Mesenchymal stem cell (in vitro differentiated cells and primary cell): Measurements from ENCODE around the gene RFX2. TPM values are rescaled to one million over a fixed set of nuclear protein-coding genes. Genes with fewer than 3 reads are reported as not detected.

ENCODE experiments used
- DNase-seq: peaks from one replicate; pipeline ENCODE4 v3.0.0-alpha.2; 2013
- H2AFZ ChIP-seq: one replicate; pipeline ENCODE4 v1.6.1; 2013; ENCODE audit warnings: low read depth, mild to moderate bottlenecking, control low read depth, inconsistent platforms, low read length, moderate library complexity
- H2AK5ac ChIP-seq: 2 replicates; pipeline ENCODE4 v1.6.1; 2013; ENCODE audit warnings: low read length, moderate library complexity, mild to moderate bottlenecking, inconsistent platforms; ENCODE audit not compliant: severe bottlenecking
- H2BK120ac ChIP-seq: one replicate; pipeline ENCODE4 v1.6.1; 2013; ENCODE audit warnings: low read depth, mild to moderate bottlenecking, inconsistent platforms, low read length, moderate library complexity
- H2BK12ac ChIP-seq, 2 experiments: one replicate each; pipeline ENCODE4 v1.6.1; 2013; ENCODE audit warnings: inconsistent platforms in 2 of 2, low read length in 2 of 2, mild to moderate bottlenecking in 2 of 2, moderate library complexity in 2 of 2, control low read depth in 1 of 2
- H2BK15ac ChIP-seq: one replicate; pipeline ENCODE4 v1.6.1; 2013; ENCODE audit warnings: mild to moderate bottlenecking, low read depth, inconsistent platforms; ENCODE audit not compliant: poor library complexity, severe bottlenecking
- H2BK5ac ChIP-seq: 2 replicates; pipeline ENCODE4 v1.6.1; 2013; ENCODE audit warnings: low read depth, mild to moderate bottlenecking, low read length, control low read depth, inconsistent platforms; ENCODE audit not compliant: poor library complexity, severe bottlenecking
- H3K14ac ChIP-seq, 2 experiments: one replicate each; pipeline ENCODE4 v1.6.1; 2013; ENCODE audit warnings: inconsistent platforms in 2 of 2, low read length in 2 of 2, control low read depth in 1 of 2, mild to moderate bottlenecking in 1 of 2, moderate library complexity in 1 of 2
- H3K18ac ChIP-seq, 2 experiments: one replicate each; pipeline ENCODE4 v1.6.1; 2013; ENCODE audit warnings: inconsistent platforms in 2 of 2, low read length in 2 of 2, control low read depth in 1 of 2, low read depth in 1 of 2, mild to moderate bottlenecking in 1 of 2
- H3K23ac ChIP-seq, 2 experiments: one replicate each; pipeline ENCODE4 v1.6.1; 2013; ENCODE audit warnings: inconsistent platforms in 2 of 2, low read length in 2 of 2, mild to moderate bottlenecking in 2 of 2, moderate library complexity in 2 of 2, control low read depth in 1 of 2
- H3K27ac ChIP-seq: 2 replicates; pipeline ENCODE4 v1.5.1; 2013; ENCODE audit warnings: mild to moderate bottlenecking, moderate library complexity, low read length, control low read depth, inconsistent platforms; ENCODE audit not compliant: poor library complexity, severe bottlenecking
- H3K27me3 ChIP-seq, 2 experiments: 2 replicates each; pipeline versions ENCODE4 v1.6.1 to v1.7.0; 2013; ENCODE audit warnings: low read length in 2 of 2, mild to moderate bottlenecking in 2 of 2, moderate library complexity in 2 of 2, control low read depth in 1 of 2, inconsistent platforms in 1 of 2; ENCODE audit not compliant: control insufficient read depth in 1 of 2, insufficient read depth in 1 of 2
- H3K36me3 ChIP-seq, 2 experiments: 2 replicates each; pipeline versions ENCODE4 v1.6.1 to v1.7.0; 2013; ENCODE audit warnings: low read length in 2 of 2, control low read depth in 1 of 2, inconsistent platforms in 1 of 2, low read depth in 1 of 2, mild to moderate bottlenecking in 1 of 2; ENCODE audit not compliant: insufficient read depth in 2 of 2, control insufficient read depth in 1 of 2
- H3K4ac ChIP-seq, 2 experiments: one replicate each; pipeline ENCODE4 v1.6.1; 2013; ENCODE audit warnings: inconsistent platforms in 2 of 2, low read length in 2 of 2, mild to moderate bottlenecking in 2 of 2, moderate library complexity in 2 of 2, control low read depth in 1 of 2, low read depth in 1 of 2
- H3K4me1 ChIP-seq: 2 replicates; pipeline ENCODE4 v1.6.1; 2013; ENCODE audit warnings: low read depth, low read length, control low read depth; ENCODE audit not compliant: control insufficient read depth, insufficient read depth
- H3K4me2 ChIP-seq: 2 replicates; pipeline ENCODE4 v1.6.1; 2013; ENCODE audit warnings: low read length, mild to moderate bottlenecking, inconsistent platforms; ENCODE audit not compliant: poor library complexity, severe bottlenecking
- H3K4me3 ChIP-seq, 2 experiments: 2 replicates each; pipeline versions ENCODE4 v1.5.1 to v1.7.0; 2013; ENCODE audit warnings: low read length in 2 of 2, mild to moderate bottlenecking in 2 of 2, control low read depth in 1 of 2, low read depth in 1 of 2; ENCODE audit not compliant: insufficient read depth in 1 of 2
- H3K79me1 ChIP-seq: replicated peaks from 2 replicates; pipeline ENCODE4 v1.6.1; 2013; ENCODE audit warnings: mild to moderate bottlenecking, control low read depth, low read length, inconsistent platforms; ENCODE audit not compliant: poor library complexity, severe bottlenecking
- H3K9ac ChIP-seq: 2 replicates; pipeline ENCODE4 v1.7.0; 2013; ENCODE audit warnings: mild to moderate bottlenecking, low read length, moderate library complexity
- H3K9me3 ChIP-seq: 2 replicates; pipeline ENCODE4 v1.7.0; 2013; ENCODE audit warnings: mild to moderate bottlenecking, low read length; ENCODE audit not compliant: control insufficient read depth
- H4K8ac ChIP-seq: one replicate; pipeline ENCODE4 v1.6.1; 2013; ENCODE audit warnings: inconsistent platforms, mild to moderate bottlenecking, low read length, moderate library complexity
- H4K91ac ChIP-seq: one replicate; pipeline ENCODE4 v1.6.1; 2013; ENCODE audit warnings: mild to moderate bottlenecking, low read length, inconsistent platforms
- WGBS: methylation state at CpG from one replicate; pipeline ENCODE4 v1.1.7; 2013; ENCODE audit warnings: mixed read lengths; 5-methylcytosine and 5-hydroxymethylcytosine counted together
- polyA plus RNA-seq, 2 experiments: library from polyadenylated mRNA; stranded (reverse); fragments of 200-250 nt; gene quantifications; one replicate each; pipeline ENCODE4 v1.2.3, GENCODE V29; 2013

Gene RFX2
- polyA plus RNA-seq (2013, experiment 1 of 2): 3.2 TPM
- 2.9 TPM for polyA plus RNA-seq (2013, experiment 2 of 2)

GRCh38 chr19:6110360-6110977 is at the start of gene RFX2:
Gene RFX2, minus strand, starts transcription at chr19:6110500. Its CDS starts 63,004 bp downstream, at chr19:6047496.
- Histone ChIP-seq H2BK5ac (no peak within 1 kb of the TSS), H2AK5ac (no peak within 1 kb of the TSS), H3K9ac (peak within 1 kb of the TSS; percentile 100), H3K4me3 (peak within 1 kb of the TSS; percentile 75 to 93), H3K23ac (no peak within 1 kb of the TSS), H4K91ac (no peak within 1 kb of the TSS), H3K36me3 (peaks cover 0 to 1% of the 10 kb centered on the region in 2 experiments), H3K4me2 (peak within 1 kb of the TSS; percentile 100), H3K27me3 (no peaks in the 10 kb centered on the region), H3K9me3 (no peaks in the 10 kb centered on the region), H3K18ac (peak within 1 kb of the TSS; percentile 54 to 66), H3K4ac (no peak within 1 kb of the TSS), H2AFZ (peak within 1 kb of the TSS; percentile 42), H4K8ac (no peak within 1 kb of the TSS), H2BK12ac (no peak within 1 kb of the TSS), H3K4me1 (peaks cover 11% of the 10 kb centered on the region), H3K79me1 (peaks cover 3% of the 10 kb centered on the region), H2BK120ac (peak within 1 kb of the TSS; percentile 73), H3K14ac (no peak within 1 kb of the TSS), H3K27ac (no peak within 1 kb of the TSS), H2BK15ac (no peak within 1 kb of the TSS)
- peak; percentile 99 for DNase-seq
- WGBS: under 1% methylated on average over 71 of the region's 75 CpGs

DNA sequence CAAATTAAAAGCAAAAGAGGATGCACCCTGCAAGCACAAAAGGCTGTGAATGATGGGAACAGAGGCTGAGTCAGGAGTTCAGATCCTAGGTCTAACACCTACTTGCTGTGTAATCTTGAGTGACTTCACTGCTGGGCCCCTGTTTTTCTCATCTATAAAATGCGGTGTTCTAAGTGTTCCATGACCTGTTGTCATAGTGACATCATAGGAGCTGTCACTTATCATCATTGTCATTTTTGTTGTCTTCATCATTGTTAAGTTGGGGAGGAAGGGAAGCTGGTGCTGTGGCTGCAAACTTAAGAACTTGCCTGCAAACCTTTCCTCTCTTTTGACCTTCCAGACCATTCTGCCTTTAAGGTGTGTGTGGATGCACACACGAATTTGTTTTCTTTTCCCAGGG is 45.7 kb upstream of the RFX2 start:
- no peak overlapping the region for H2AK5ac ChIP-seq
- H3K79me1 ChIP-seq: no peaks in the 10 kb centered on the region
- peaks cover 19% of the 10 kb centered on the region for H3K9me3 ChIP-seq
- no peak overlapping the region for H4K91ac ChIP-seq
- H3K36me3 ChIP-seq: no peaks in the 10 kb centered on the region
- 29% methylated on average over 1 of the region's 2 CpGs for WGBS
- no peaks in the 10 kb centered on the region for H3K4me1 ChIP-seq
- no peak overlapping the region for H3K4me3 ChIP-seq
- no peak overlapping the region for H3K9ac ChIP-seq
- H4K8ac ChIP-seq: no peak overlapping the region
- no peak overlapping the region for H2BK15ac ChIP-seq
- H2BK5ac ChIP-seq: no peak overlapping the region
- H3K18ac ChIP-seq: no peak overlapping the region
- no peak overlapping the region for H3K4ac ChIP-seq
- H2AFZ ChIP-seq: no peak overlapping the region
- H3K27me3 ChIP-seq: no peaks in the 10 kb centered on the region
- H2BK120ac ChIP-seq: no peak overlapping the region
- no peak overlapping the region for H3K14ac ChIP-seq
- H3K27ac ChIP-seq: no peak overlapping the region
- no peak overlapping the region for H3K23ac ChIP-seq
- no peak for DNase-seq
- no peak overlapping the region for H2BK12ac ChIP-seq
- H3K4me2 ChIP-seq: no peak overlapping the region

GRCh38 chr19:6150289-6150688 is 40.0 kb upstream of the RFX2 start:
- H3K4me3 ChIP-seq: no peak overlapping the region
- no peak overlapping the region for H3K27ac ChIP-seq
- no peak overlapping the region for H3K9ac ChIP-seq
- H3K36me3 ChIP-seq: no peaks in the 10 kb centered on the region
- H2BK12ac ChIP-seq: no peak overlapping the region
- H2BK15ac ChIP-seq: no peak overlapping the region
- H2AK5ac ChIP-seq: no peak overlapping the region
- H3K4ac ChIP-seq: no peak overlapping the region
- no peaks in the 10 kb centered on the region for H3K4me1 ChIP-seq
- no peak overlapping the region for H4K8ac ChIP-seq
- H2AFZ ChIP-seq: no peak overlapping the region
- H2BK120ac ChIP-seq: no peak overlapping the region
- no peak overlapping the region for H4K91ac ChIP-seq
- H3K14ac ChIP-seq: no peak overlapping the region
- WGBS: 83% methylated on average over 8 of the region's 8 CpGs
- H3K79me1 ChIP-seq: no peaks in the 10 kb centered on the region
- H3K9me3 ChIP-seq: peaks cover 6% of the 10 kb centered on the region
- no peak overlapping the region for H3K18ac ChIP-seq
- no peaks in the 10 kb centered on the region for H3K27me3 ChIP-seq
- H3K23ac ChIP-seq: no peak overlapping the region
- no peak overlapping the region for H3K4me2 ChIP-seq
- peak; percentile 43 for DNase-seq
- no peak overlapping the region for H2BK5ac ChIP-seq

DNA sequence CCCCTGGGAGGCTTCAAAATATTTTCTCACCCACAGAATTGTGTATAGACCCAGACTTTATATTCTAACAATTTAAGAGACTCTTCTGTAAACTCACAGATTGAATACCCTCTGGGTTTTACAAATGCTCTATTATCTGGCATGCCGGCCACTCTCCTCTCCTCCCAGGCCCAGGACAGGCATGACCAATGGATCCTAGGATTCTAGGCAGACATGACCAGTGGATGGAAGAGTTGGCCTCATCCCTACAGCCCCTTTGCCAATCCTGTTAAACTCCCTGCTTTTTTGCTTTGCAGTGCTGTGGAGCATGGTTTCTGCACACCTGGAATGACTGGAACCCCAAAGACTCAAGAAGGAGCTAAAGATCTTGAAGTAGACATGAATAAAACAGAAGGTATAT is 30.9 kb upstream of the RFX2 start:
- H3K27ac ChIP-seq: no peak overlapping the region

More for the DNA sequence above, 30.9 kb upstream of the RFX2 start:
- Histone ChIP-seq H2BK15ac (no peak overlapping the region), H2BK5ac (no peak overlapping the region), H3K14ac (no peak overlapping the region), H3K9me3 (no peaks in the 10 kb centered on the region), H4K91ac (no peak overlapping the region), H3K4me3 (no peak overlapping the region), H2AK5ac (no peak overlapping the region), H3K4ac (no peak overlapping the region), H3K18ac (no peak overlapping the region), H4K8ac (no peak overlapping the region), H3K36me3 (no peaks in the 10 kb centered on the region), H2BK120ac (no peak overlapping the region), H3K27me3 (no peaks in the 10 kb centered on the region), H3K23ac (no peak overlapping the region), H2BK12ac (no peak overlapping the region), H3K4me2 (no peak overlapping the region), H2AFZ (no peak overlapping the region), H3K4me1 (no peaks in the 10 kb centered on the region), H3K79me1 (no peaks in the 10 kb centered on the region), H3K9ac (no peak overlapping the region)
- no peak for DNase-seq
- WGBS: 52% methylated on average over 1 of the region's 1 CpG
